Measurements from ENCODE around the gene DRC1.

DNA sequence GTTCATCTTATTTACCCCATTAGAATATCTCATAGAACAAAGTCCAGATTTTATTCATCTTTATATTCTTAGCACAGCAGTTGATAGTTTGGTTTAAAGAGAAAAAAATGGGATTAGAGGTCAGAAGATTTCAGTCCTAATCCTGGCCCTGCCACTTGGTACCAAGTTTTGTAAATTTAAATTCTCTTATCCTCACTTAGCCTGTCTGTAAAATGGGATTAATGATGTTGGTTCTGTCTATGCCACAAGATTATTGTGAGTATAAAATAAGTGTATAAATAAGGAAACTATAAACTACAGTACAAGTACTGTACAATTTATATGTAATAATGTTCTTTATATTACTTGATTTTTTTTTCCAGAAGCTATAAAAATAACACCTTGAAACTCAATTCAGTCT lies 17.1 kb upstream of the DRC1 start:
- TF ChIP-seq, protein P1, sequence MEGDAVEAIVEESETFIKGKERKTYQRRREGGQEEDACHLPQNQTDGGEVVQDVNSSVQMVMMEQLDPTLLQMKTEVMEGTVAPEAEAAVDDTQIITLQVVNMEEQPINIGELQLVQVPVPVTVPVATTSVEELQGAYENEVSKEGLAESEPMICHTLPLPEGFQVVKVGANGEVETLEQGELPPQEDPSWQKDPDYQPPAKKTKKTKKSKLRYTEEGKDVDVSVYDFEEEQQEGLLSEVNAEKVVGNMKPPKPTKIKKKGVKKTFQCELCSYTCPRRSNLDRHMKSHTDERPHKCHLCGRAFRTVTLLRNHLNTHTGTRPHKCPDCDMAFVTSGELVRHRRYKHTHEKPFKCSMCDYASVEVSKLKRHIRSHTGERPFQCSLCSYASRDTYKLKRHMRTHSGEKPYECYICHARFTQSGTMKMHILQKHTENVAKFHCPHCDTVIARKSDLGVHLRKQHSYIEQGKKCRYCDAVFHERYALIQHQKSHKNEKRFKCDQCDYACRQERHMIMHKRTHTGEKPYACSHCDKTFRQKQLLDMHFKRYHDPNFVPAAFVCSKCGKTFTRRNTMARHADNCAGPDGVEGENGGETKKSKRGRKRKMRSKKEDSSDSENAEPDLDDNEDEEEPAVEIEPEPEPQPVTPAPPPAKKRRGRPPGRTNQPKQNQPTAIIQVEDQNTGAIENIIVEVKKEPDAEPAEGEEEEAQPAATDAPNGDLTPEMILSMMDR (IDR thresholded peaks at IDR 0.05): no peak
- TF ChIP-seq POLR2AphosphoS5 (IDR thresholded peaks at IDR 0.05): no peak
